Panc1 (cell line): ENCODE data around the gene MTHFD2L. TPM values are rescaled to one million over a fixed set of nuclear protein-coding genes. Genes with fewer than 3 reads are reported as not detected.

Source experiments
- ATAC-seq: fragments of 200-7000 bp; cut with Tn5 transposase; 2 replicates; pipeline ENCODE4 v1.9.1; 2020; ENCODE audit warnings: mild to moderate bottlenecking, moderate library complexity
- BruUV-seq: library from RNA; stranded (reverse); fragments of 400-500 nt; replicated peaks from 2 replicates; lab custom pipeline; 2021; lab: Mats Ljungman, UMichigan
- CTCF ChIA-PET: fragments of 300-600 bp; sonication (Branson Sonifier 250); formaldehyde crosslinking; loops from one replicate; lab custom pipeline; 2022; ENCODE audit warnings: antibody characterized with exemption; lab: Charles Lee
- POLR2A ChIA-PET: fragments of 300-600 bp; sonication (Branson Sonifier 250); formaldehyde crosslinking; loops from one replicate; lab custom pipeline; 2022; ENCODE audit warnings: antibody characterized with exemption; lab: Charles Lee
- DNase-seq: peaks from one replicate; pipeline ENCODE4 v3.0.0-alpha.2; 2010; ENCODE audit warnings: low read depth, low spot score
- H3K27ac ChIP-seq: 2 replicates; pipeline ENCODE4 v1.5.1; 2011; ENCODE audit warnings: mild to moderate bottlenecking, low read length, inconsistent platforms
- H3K27me3 ChIP-seq: fragments of 200-500 bp; sonication (Bioruptor generic); 2 replicates; pipeline ENCODE4 v1.6.0; 2014; ENCODE audit warnings: low read length, inconsistent platforms; ENCODE audit not compliant: control insufficient read depth, insufficient read depth
- H3K36me3 ChIP-seq: fragments of 200-500 bp; sonication (Bioruptor generic); 2 replicates; pipeline ENCODE4 v1.5.1; 2014; ENCODE audit warnings: inconsistent platforms, mild to moderate bottlenecking, low read length, moderate library complexity; ENCODE audit not compliant: control insufficient read depth, insufficient read depth
- H3K4me1 ChIP-seq: 2 replicates; pipeline ENCODE4 v1.5.1; 2011; ENCODE audit warnings: inconsistent platforms, mild to moderate bottlenecking, low read length, moderate library complexity; ENCODE audit not compliant: control insufficient read depth, insufficient read depth
- H3K4me3 ChIP-seq, 2 experiments: 2 replicates each; pipeline ENCODE4 v1.5.1; 2011 to 2012; ENCODE audit warnings: low read depth in 2 of 2, low read length in 2 of 2, mild to moderate bottlenecking in 2 of 2, inconsistent platforms in 1 of 2, moderate library complexity in 1 of 2
- H3K9me3 ChIP-seq: fragments of 200-500 bp; sonication (Bioruptor generic); 2 replicates; pipeline ENCODE4 v1.5.1; 2014; ENCODE audit warnings: low read depth, mild to moderate bottlenecking, inconsistent platforms, low read length, moderate library complexity; ENCODE audit not compliant: control insufficient read depth, insufficient read depth
- POLR2AphosphoS5 ChIP-seq: IDR thresholded peaks from 2 replicates; pipeline ENCODE4 v1.6.1; 2012; ENCODE audit warnings: mild to moderate bottlenecking, low read depth, low read length, moderate library complexity
- REST ChIP-seq, 2 experiments: IDR thresholded peaks; 2 replicates each; pipeline ENCODE4 v1.6.1; 2011 to 2012; ENCODE audit warnings: low read depth in 2 of 2, control low read depth in 1 of 2, low read length in 1 of 2, mild to moderate bottlenecking in 1 of 2, moderate library complexity in 1 of 2; ENCODE audit not compliant: insufficient read depth in 1 of 2
- SIN3A ChIP-seq: IDR thresholded peaks from 2 replicates; pipeline ENCODE4 v1.6.1; 2012; ENCODE audit warnings: low read depth, mild to moderate bottlenecking, low read length, moderate library complexity, borderline replicate concordance; ENCODE audit not compliant: insufficient read depth
- TCF7L2 ChIP-seq: IDR thresholded peaks from 2 replicates; pipeline ENCODE4 v1.6.1; 2011; ENCODE audit warnings: mild to moderate bottlenecking, low read depth, low read length, inconsistent platforms
- in situ Hi-C: cut with HindIII; loops from 2 replicates; pipeline ENCODE4 v1.10.0; 2016; ENCODE audit warnings: low sequenced_read_pairs, low pct_unique_long_range_greater_than_20kb
- intact Hi-C: fragments of 100-400 bp; cut with micrococcal nuclease; formaldehyde crosslinking; loops from one replicate; pipeline ENCODE4 v1.10.0; 2022; ENCODE audit not compliant: unreplicated experiment
- total RNA-seq: library from RNA; stranded (reverse); gene quantifications from one replicate; pipeline ENCODE4 v1.2.1, GENCODE V29; 2021; ENCODE audit not compliant: unreplicated experiment
- TF ChIP-seq, protein P1 (sequence below): fragments of 450-650 bp; IDR thresholded peaks from 2 replicates; pipeline ENCODE4 v1.5.1; 2017; ENCODE audit warnings: mild to moderate bottlenecking

The MTHFD2L gene
- total RNA-seq, 1 experiment from 2014 or later: 6.6 TPM

DNA sequence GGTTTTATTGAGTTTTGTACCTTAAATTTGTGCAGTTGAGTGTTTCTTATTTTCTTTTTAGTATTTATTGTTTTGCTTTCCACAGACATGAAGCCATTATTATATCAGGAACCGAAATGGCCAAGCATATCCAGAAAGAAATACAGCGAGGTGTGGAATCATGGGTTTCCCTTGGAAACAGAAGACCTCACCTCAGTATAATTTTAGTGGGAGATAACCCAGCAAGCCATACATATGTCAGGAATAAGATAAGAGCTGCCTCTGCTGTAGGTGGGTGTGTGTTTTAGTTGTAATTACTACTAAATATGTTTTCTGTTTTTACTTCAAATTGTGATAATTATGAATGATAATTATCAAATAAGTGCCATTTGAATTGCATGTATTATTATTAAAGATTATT is 16.5 kb downstream of the MTHFD2L start:
- no peak for TF ChIP-seq REST (IDR thresholded peaks at IDR 0.05; ENCODE audit: insufficient read depth in 1 of 2, low read depth in 2 of 2, low read length in 1 of 2)
- TF ChIP-seq POLR2AphosphoS5: no peak
- TF ChIP-seq, protein P1, sequence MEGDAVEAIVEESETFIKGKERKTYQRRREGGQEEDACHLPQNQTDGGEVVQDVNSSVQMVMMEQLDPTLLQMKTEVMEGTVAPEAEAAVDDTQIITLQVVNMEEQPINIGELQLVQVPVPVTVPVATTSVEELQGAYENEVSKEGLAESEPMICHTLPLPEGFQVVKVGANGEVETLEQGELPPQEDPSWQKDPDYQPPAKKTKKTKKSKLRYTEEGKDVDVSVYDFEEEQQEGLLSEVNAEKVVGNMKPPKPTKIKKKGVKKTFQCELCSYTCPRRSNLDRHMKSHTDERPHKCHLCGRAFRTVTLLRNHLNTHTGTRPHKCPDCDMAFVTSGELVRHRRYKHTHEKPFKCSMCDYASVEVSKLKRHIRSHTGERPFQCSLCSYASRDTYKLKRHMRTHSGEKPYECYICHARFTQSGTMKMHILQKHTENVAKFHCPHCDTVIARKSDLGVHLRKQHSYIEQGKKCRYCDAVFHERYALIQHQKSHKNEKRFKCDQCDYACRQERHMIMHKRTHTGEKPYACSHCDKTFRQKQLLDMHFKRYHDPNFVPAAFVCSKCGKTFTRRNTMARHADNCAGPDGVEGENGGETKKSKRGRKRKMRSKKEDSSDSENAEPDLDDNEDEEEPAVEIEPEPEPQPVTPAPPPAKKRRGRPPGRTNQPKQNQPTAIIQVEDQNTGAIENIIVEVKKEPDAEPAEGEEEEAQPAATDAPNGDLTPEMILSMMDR: no peak
- TF ChIP-seq TCF7L2: no peak
- TF ChIP-seq SIN3A: no peak
- intact Hi-C loops (no loop called here), in situ Hi-C loops (no loop called here)
- Histone ChIP-seq H3K27me3 (no peaks in the 10 kb centered on the region), H3K27ac (no peak overlapping the region), H3K4me1 (no peaks in the 10 kb centered on the region), H3K36me3 (no peaks in the 10 kb centered on the region), H3K9me3 (no peaks in the 10 kb centered on the region), H3K4me3 (no peak overlapping the region)
- no peak for ATAC-seq
- ChIA-PET CTCF (no interaction called here), POLR2A (no interaction called here)
- no peak for DNase-seq
- no TSS peak for BruUV-seq

DNA sequence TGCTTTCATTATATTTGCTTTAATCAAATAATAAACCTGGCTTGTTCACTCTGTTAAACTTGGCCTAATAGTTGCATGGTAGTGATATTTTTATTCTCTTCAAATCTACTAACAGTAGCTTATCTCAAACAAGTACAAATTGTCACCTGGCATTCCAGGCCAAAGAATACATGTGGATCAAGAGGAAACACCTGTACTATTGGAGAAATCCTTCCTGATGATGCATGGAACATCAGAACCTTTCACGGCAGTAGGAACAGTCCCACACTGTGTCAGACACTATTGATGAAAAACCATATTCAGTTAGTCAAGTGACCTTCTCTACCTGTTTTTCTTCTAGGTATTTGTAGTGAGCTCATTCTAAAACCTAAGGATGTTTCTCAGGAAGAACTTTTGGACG is 17.0 kb downstream of the MTHFD2L start:
- no peak for DNase-seq
- Histone ChIP-seq H3K9me3 (no peaks in the 10 kb centered on the region), H3K27ac (no peak overlapping the region), H3K4me1 (no peaks in the 10 kb centered on the region), H3K36me3 (no peaks in the 10 kb centered on the region), H3K27me3 (no peaks in the 10 kb centered on the region), H3K4me3 (no peak overlapping the region)
- in situ Hi-C loops (no loop called here), intact Hi-C loops (no loop called here)
- CTCF ChIA-PET: no interaction called here
- ATAC-seq: no peak
- POLR2A ChIA-PET: interaction anchor here (0.6 kb wide), 1 partner anchor 809 kb away, joined by 3 read pairs; no protein-coding TSS in a partner anchor
- TF ChIP-seq POLR2AphosphoS5: no peak
- TF ChIP-seq, protein P1: no peak
- no peak for TF ChIP-seq REST (IDR thresholded peaks at IDR 0.05; ENCODE audit: insufficient read depth in 1 of 2, low read depth in 2 of 2, low read length in 1 of 2)
- no peak for TF ChIP-seq SIN3A
- TF ChIP-seq TCF7L2: no peak
- no TSS peak for BruUV-seq
